ENCODE measurements around the gene ARG2.

DNA sequence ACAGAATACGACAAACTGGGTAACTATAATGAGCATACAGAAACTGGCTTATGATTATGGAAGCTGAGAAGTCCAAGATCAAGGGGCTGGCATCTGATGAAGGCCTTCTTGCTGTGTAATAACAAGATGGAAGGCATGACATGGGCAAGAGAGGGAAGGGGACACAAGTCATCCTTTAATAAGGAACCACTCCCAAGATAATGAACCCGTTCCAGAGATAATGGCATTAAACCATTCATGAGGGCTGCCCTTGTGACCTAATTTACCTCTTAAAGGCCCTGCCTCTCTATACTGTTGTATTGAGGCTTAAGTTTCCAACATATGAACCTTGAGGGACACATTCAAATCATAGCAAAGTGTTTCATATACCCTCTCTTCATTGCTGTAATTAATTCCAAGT lies 59.3 kb downstream of the ARG2 start:
- TF ChIP-seq CTCF (IDR thresholded peaks at IDR 0.05; ENCODE audit: low read depth, low read length, poor library complexity, severe bottlenecking) (no peak), EZH2phosphoT487 (IDR thresholded peaks at IDR 0.05; ENCODE audit: borderline replicate concordance, low read length) (no peak)
